Measurements from ENCODE around the gene PDE4B.

DNA sequence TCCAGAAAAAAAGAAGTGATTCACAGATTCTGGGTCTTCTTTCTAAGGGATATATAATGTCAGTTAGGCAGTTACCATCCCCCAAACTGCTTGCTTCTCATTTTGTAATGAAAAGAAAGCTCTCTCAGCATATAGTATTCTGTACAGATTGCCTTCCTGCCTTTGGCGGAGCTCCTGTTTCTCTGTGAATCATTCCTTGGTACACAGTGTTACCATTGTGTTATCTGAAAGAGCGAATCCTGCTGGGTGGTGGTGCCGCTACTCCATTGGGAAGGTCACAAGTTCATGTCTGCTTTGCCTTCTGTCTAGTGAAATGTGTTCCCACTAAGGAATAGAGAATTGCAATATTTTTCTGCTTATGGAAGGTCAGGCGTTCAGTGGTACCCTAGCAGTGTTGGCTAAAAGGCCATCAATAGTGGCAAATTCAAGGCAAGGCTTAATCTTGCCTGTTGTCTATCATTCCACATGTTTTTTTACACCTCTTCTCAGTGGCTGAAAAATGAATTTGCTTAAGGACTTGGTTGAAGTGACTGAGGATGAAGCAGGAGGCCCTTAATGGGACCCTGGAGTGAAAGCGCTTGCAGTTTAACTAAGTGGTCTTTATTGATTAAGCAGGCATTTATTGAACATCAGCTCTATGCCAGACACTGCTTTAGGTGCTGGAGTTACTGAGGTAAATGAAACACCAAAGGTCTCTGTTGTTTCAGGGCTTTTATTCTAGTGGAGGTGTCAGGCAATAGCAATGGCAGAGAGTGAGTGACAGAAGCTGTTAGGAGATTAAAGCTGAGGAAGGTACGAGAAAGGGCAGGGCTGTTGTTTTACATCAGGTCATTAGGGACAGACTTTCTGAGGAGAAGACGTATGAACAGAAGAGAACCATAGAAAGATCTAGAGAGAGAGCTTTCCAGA lies 186.7 kb downstream of the PDE4B start:
- TF ChIP-seq CTCF (IDR thresholded peaks at IDR 0.05) (no peak), POLR2A (IDR thresholded peaks at IDR 0.05) (no peak), POLR2AphosphoS5 (IDR thresholded peaks at IDR 0.05) (peak in 1 of 3 donors; percentile 12)
